Measurements from ENCODE around the gene HDAC4.

HDAC4 gene

DNA sequence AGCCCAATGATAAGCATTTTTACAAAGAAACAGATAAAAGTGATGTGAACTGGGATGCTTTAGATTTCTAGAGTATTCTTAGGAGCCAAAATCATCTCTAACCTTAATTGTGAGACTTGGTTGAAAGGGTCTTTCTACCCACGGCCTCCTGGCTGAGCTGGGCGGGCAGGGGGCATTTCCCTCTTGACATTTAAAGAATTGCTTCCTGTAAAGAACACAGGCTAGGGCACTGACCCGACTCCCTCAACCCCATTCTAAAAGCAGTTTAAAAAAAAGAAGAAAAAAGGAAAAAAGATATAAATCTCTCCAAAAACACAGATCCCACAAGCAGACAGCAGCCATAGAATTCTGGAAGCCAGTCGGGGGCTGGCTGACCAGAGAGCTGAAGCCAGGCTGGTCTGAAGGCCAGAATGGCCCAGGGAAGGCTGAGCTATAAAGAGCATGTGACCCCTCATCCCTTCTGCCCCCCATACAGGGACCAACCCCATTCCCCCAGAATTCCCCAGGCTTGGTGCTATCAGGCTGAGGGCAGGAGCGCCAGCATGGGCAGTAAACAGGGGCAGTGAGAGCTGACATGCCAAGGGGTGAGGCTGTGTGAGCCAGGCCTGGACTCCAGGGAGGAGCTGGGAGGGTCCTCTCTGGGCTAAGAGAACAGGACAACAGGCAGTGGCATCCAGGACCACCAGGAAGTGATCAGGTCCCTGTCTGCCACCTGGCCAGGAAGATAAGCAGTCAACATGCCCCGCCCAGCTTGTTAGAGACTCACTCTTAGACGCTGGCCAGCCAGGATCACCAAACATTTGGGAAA, 188.5 kb downstream of the HDAC4 start:
- FAIRE-seq, result no peak

DNA sequence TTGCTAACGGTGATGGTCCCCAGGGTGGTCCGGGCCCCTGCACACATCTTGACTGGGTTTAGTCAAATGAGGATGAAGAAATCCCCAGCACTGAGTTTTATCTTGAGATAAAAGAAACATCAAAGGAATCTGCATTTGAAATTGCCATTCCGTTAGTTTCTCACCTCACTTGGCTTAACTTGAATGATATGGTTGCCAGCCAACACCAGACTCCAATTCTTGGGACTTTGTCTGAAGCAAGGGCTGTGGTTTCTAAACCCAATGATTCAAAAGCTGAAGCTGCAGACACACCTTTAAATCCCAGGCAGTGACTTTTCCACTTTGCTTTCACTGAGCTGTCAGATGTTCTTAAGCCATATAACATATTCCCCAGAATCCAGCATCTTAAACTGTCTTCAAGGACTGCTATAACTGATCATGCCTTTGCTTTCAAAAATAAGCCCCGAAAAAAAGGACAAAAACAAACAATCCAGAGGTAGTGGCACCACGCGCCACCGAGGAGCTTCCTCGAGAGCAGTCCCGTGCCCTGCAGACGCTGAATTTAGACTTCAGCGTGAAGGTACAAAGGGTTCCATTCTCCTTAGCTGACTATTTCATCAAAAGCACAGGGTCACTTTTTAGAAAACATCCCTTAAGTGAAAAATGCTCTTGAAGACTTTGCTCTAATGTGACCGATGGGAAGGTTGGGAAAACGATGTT, 189.3 kb downstream of the HDAC4 start:
- no peak for FAIRE-seq

DNA sequence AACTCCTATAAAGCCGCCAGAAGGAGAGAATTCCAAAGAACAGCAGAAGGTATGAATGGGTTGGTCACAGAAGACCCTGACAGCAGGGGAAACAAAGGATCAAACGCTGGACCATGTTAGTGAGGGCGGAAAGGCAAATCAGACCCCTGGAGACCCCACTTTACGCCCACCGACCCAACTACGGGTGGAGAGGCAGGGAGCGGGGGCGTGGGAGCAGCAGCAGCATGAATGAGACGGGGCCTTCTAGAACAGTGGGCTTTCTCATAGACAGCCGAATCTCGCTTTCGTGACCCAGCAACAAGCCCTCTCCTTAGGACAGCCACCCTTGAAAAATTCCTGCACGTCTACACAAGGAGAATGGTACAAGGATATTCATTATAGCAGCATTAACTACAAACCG, 191.0 kb downstream of the HDAC4 start:
- no peak for FAIRE-seq

DNA sequence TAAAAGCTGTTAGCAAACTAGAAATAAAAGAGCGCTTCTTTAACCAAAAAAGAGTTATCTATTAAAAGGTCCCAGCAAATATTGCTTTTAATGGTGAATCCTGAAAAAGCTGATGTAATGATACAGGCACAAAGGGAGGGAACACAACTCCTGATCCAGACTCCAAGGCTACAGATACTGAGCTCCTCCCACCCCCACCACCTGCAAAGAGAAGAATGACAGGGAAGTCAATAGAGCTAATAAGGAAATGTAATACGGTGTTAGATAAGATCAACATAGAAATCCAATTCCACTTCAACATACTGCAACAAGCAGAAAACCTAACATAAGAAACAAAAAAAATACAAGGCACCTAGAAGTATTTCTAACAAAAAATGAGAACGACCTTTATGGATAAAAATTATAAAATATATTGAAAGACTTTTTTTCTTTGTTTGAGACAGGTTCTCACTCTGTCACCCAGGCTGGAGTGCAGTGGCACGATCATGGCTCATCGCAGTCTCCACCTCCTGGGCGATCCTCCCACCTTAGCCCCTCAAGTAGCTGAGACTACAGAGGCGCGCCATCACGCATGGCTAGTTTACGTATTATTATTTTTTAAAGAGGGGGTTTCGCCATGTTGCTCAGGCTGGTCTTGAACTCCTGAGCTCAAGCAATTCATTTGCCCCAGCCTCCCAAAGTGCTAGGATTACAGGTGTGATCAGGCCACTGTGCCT, 192.2 kb downstream of the HDAC4 start:
- no peak for FAIRE-seq

DNA sequence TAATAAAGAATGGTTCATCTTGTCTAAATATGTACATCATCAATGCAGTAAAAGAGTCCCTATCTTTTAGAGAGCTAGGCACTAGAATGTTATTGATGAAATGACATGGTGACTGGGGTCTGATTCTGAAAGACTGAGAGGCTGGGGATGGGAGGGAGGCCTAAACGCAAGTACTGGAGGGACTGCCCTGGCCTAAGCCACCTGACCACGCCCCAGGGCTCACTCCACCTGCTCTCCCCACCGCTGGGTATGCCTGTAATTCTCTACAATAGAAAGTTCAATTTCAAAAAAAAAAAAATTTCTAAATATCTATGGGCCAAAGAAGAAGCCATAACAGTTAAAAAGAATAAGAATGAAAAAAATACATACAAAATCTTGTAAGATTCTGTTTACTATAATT, 194.0 kb downstream of the HDAC4 start:
- FAIRE-seq, result no peak

DNA sequence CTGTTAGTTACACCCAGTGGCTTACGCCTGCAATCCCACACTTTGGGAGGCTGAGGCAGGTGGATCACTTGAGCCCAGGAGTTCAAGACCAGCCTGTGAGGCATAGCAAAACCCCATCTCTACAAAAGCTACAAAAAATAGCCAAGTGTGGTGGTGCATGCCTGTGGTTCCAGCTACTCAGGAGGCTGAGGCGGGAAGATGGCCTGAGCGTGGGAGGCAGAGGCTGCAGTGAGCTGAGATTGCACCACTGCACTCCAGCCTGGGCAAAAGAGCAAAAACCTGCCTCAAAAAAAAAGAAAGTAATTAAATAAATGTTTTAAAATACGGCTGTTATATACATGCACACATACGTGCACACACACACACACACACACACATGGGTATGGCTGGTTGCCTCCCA, 194.8 kb downstream of the HDAC4 start:
- no peak for FAIRE-seq

DNA sequence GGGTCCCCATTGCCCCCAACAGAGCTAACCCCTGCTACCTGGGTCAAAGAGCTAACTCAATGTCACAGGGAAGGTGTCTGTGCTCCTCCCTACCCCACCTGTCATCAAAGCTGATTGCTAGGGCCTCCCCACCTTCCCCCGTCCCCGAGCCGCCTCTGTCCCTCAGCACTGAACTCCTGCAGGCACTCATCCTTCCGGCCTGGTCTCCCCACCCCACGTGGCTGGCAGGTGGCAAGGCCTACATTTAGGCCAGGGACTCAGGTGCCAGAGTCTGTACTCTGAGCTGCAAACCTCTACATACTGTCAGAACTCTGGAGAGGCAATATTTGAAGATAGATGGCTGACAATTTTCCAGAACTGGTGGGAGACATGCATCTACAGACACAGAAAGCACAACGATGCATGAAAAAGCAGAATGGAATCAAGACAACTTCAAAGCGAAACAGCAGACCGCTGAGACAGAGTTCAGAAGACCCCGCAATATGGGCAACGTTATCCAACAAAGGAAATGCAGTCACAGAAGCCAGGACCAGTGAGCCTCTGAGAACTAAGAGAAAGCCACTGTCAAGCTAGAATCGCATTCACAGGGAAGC, 195.8 kb downstream of the HDAC4 start:
- no peak for FAIRE-seq

DNA sequence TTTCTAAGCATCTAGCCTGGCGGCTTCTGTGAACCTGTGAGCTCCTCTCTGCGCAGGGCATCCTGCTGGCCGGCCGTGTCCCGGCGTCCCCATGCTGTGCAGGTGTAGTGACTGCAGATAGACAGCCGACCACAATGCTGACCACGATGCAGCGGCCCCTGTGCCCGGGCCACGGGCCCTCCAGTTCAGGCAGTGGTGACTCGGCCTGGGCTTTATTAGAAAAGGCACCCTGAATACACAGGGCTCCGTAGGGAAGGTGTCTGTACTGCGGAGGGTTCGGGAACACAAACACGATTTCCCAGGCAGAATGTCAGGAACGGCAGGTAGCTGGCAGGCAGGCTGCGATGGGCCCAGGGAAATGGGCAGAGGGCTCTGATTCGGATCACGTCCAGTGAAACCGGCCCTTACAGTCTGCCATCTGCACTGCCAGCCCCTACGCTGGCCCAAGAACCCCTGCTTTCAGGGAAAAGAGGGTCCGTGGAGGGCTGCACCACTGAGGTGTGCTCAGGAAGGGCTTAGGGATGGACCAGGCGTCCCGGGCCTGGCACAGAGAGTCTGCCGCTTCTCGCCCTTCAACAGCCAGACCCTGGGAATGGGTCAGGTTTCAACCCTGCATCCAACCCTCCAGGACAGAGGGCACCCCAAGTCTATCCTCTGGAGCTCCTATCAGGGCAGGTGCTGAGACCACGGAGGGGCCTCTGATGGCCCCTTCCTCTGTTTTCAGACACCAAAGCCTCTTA, 196.5 kb downstream of the HDAC4 start:
- FAIRE-seq, result no peak

DNA sequence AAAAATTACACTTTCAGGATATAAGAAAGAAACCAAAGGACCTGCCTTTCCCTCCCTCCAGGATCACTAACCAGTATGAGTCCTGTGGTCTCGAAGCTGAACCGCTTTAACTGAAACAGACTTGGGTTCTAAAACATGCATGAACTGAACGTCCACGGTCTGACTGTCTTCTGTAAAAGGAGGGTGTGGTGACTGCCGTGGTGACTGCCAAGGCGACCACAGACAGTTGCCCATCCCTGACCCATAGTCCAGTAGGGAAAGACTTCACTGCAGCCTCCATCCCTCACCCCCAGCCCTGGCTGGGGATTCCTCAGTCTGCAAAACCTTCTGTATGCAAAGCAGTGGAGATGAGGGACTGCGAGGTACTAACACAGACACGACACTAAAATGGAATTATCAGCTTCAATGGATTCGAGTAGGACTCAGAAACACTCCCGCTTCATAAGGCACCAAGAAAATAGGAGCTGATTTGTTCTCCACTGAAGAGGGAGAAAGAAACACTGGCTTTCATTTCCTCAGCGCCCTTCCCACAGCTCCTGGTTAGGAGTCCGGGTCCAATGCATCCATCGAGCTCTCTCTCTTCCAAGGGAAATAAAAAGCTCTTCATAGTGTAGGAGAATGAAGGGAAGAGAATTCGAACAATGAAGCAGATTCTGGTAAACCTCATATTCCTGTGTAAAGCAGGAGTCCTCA, 197.2 kb downstream of the HDAC4 start:
- FAIRE-seq, result no peak

DNA sequence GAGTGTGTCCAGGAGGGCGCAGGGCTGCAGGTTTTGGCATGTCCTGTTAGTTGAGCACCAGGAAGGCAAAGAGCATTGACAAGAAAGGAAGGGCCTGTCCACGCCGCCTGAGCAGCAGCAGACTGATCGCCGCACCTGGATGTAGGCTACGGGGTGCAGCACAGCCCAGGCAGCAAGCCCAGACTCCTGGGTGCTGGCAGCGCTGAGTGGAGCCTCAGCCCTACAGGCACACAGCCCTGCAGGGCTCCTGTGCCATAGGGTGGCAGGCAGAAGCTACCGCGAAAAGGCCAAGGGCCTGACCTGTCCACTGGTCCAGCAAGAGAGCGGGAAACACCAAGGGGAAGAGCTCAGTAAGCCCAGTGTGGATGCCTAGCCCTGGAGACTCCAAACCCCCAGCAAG, 198.0 kb downstream of the HDAC4 start:
- no peak for FAIRE-seq

DNA sequence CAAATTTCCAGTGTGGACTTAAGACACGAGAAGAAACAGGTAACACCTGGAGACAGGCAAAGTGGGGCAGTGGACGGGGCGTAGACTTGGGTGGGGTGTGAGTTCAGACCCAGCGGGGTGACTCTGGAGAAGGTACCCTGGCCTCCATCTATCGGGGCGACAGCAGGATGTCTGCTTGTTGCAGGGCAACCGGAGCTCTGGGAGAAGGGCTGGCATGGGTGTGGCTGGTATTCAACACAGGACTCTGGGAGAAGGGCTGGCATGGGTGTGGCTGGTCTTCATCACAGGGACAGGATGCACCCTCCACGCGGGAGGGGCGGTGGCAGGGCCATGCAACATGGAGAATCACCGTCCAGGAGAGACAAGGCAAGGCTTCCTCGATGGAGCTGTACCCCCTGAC, 198.5 kb downstream of the HDAC4 start:
- FAIRE-seq, result no peak

DNA sequence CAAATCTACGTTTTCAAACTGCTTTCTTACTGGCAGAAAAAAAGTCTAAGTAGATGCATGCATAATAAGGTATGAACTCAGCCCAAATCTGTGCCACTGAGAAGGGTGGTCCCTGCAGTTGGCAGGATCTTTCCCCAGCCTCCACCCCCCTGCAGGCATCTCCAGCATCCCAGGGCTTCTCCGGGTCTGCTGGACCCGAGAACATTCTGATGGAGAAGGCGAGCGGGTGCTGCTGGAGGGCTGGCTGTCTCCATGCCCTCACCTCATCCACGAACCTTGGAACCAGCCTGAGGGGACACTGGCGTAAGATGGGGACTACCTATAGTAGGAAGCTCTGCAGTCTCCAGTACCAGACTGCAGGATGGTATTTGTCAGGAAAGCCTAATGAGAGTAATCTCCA, 198.9 kb downstream of the HDAC4 start:
- FAIRE-seq, result no peak

DNA sequence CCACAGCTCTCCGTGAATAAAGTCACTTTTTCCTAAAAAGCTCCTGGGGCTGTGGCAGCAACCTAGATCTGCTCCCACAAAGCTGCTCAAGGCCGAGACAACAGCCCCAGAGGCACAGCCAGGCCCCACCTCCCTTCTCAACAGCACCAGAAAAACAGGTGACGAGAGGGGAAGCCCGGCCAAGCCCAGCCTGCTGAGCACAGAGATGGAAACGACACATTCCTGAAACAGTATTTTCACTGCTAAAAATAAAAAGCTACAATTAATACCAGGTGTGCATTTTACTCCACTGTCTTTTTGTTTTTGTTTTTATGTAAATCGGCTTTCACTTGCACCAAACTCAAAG, 199.3 kb downstream of the HDAC4 start:
- FAIRE-seq, result no peak

DNA sequence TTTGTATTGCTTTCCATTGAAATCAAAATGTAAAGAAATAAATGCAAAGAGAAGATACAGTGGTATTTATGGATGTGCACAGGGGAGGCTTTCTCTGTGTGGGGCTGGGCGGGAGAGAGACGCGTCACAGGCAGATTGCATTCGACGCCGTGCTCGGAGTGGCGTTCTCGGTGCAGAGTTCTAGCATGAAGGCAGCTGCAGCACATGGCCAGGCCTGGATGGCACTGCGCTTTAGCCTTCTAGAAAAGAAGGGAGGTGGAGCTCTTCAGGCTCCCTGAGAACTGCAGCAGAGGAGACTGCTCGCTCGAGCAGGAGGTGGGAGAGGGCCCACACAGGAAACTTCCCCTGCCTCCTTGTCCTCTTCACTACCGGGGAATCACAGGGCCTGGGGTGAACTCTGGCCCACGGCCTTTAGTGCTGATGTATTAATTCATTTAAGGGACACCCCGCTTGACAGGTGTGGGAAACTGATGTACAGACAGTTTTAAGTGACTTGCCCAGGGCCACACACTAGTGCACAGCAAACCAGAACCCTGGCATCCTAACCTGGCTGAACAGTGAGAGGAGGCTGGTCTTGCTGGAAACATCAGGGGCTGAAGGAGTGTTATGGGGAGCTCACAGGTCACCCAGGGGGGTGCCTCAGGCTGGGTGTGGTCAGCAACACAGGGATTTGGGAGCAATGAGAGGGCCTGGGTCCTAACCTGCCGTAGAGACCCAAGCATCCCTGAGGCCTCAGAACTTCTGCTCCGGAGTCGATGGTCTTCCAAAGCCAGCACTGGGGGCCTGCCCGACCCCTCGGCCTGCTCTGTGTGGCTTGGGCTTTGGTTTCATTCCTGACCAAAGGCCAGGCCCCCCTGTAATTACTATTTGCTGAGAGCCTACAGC, 199.9 kb downstream of the HDAC4 start:
- no peak for FAIRE-seq

DNA sequence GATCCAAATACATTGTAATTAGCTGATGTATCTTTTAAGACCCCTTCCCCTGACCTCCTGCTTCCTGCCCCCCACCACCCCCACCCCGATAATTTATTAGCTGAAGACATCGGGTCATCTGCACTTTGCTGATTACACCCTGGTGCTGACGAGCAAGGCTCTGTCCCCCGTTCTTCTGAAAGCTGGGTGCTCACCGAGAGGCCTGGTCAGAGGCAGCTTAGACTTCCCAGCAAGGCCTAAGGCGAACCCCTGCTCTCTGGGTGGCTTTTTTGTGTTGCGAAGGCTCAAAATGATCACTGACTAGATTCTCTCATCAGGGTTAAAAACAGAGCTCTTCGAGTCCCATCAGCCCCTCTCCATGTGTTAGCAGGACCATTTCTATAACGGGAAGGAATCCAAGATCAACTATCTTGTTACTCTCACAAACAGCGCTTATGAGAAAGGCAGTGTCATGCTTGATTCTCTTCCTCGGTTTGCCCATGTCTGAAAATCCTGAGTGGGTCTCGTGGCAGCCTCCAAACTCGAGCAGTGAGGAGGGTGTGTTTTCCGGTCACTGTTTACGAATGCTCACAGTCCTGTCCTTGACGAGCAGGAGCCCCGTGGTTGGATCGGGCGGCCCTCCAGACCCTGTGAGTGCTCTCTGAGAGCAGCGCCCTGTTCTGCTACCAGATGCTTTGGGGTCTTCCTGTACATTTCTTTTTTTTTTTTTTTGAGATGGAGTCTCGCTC, 201.6 kb downstream of the HDAC4 start:
- FAIRE-seq, result no peak

DNA sequence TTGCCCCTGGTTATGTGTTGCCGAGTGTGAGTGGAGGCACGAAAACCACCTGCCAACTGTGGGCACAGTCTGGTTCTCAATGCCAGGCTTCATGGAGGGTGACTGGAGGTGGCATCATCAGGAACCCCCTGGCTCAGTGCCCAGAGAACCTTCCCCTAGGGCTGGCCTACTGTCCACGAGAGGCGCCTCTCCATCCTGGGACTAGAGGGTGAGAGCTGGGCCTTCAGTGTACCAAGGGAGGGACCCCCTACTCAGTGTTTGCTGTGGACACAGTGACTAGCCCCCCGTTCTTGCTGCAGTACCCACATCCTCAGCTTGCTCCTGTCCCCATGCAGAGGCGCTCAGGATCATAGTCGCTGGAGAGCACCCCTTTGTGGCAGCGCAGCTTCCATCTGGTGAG, 202.6 kb downstream of the HDAC4 start:
- no peak for FAIRE-seq

DNA sequence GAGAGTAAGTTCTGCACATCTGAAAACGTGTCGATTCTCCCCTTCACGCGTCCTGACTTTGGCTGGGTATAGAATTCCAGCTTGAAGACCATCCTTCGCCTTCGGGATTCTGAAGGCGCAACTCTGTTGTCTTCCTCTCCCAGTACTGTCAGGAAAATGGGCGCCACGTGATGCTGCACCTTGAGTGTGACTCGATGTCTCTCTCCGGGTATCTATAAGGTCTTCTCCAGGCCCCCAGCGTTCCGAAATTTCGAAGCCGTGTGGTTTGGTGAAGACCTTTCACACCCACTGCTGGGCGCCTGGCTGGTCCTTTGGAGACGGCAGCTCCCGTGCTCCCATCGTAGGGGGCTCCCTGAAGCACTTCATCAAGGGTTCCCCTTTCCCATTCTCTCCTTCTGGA, 203.7 kb downstream of the HDAC4 start:
- FAIRE-seq, result no peak

DNA sequence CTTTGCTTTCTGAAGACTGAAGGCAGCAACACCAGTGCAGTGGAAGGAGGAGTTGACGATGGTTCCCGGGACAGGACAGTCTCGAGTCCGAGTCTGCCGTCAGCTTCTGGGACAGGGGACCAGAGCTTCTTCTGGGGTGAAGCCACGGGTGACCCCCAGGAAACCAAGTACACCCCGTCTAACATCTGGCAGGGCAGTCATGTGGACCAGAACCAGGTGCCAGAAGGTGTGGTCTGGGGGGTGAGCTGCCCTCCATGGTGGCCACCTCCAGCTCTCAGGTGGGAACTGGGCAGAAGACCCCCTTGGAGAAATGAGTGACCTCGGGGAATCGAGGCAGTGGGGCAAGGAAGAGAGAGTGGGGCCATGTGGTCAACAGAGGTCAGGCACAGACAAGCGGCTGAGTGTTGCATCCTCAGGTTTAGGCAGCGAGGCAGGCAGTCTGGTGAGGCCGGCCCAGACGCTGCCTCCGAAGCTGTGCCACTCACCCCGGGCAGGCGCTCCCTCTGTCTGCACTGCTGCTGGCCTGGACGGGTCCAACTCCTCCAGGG, 204.3 kb downstream of the HDAC4 start:
- FAIRE-seq, result no peak

DNA sequence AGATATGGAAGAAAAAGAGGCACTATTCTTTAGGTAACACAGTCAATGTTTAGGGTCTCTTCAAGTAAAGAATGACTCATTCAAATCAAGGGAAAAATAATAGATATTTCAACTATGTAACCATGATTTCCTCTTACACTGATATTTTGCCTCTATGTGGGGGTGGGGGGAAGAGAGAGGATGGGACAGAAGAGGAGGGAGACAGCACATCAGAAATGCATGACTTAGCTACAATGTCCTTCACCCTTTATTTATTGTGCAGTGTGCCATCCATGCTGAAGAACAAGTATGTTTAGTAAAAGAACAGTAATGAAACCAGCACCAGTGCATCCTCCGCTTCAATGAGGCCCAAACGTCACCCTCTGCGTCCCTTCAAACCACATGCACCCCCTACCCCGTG, 204.8 kb downstream of the HDAC4 start:
- no peak for FAIRE-seq

DNA sequence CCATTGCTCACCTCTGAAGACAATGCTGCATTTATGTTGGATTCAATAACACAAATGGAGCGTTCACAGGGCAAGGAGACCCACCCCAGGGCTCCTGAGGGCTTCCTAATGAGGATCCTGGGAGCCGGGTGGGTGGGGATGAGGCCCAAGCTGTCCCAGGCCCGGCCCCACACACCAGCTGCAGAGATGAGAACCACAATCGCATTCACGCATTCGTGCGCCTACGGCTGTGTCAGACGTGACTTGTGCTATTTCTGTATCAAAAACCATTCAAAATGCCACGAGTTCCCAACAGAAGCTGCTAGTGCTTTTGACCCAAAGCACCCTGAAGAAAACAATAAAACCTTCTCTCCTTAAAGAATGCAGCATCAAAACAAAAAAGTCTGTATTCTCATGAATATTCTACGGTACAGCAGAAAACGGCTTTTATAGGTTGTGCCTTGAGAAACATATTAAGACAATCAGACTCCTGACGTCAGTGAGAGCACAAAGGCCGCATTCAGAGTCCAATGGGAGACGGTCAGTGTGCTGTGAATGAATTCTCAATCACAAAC, 205.4 kb downstream of the HDAC4 start:
- no peak for FAIRE-seq
